Mammary epithelial cell (primary cell): ENCODE results near the gene EIF3M.

Experiments
- EZH2 ChIP-seq: IDR thresholded peaks from 2 replicates; pipeline ENCODE4 v1.6.1; 2012; ENCODE audit warnings: low read length, inconsistent platforms, borderline replicate concordance
- TF ChIP-seq, protein P1 (sequence below), 2 donors: IDR thresholded peaks in 1 of 2; conservative IDR thresholded peaks in 1 of 2; 2 replicates each; pipeline ENCODE4 v1.5.1; 2011 to 2012; ENCODE audit warnings: inconsistent platforms in 2 of 2, low read length in 2 of 2, mild to moderate bottlenecking in 2 of 2, control low read depth in 1 of 2, low read depth in 1 of 2; ENCODE audit not compliant: insufficient read depth in 1 of 2; ENCODE audit errors: extremely low read depth in 1 of 2

GRCh38 chr11:32566517-32566916, 17.1 kb upstream of the EIF3M start:
- TF ChIP-seq, protein P1, sequence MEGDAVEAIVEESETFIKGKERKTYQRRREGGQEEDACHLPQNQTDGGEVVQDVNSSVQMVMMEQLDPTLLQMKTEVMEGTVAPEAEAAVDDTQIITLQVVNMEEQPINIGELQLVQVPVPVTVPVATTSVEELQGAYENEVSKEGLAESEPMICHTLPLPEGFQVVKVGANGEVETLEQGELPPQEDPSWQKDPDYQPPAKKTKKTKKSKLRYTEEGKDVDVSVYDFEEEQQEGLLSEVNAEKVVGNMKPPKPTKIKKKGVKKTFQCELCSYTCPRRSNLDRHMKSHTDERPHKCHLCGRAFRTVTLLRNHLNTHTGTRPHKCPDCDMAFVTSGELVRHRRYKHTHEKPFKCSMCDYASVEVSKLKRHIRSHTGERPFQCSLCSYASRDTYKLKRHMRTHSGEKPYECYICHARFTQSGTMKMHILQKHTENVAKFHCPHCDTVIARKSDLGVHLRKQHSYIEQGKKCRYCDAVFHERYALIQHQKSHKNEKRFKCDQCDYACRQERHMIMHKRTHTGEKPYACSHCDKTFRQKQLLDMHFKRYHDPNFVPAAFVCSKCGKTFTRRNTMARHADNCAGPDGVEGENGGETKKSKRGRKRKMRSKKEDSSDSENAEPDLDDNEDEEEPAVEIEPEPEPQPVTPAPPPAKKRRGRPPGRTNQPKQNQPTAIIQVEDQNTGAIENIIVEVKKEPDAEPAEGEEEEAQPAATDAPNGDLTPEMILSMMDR (conservative IDR thresholded peaks at IDR 0.05 in 1 of 2, IDR thresholded peaks at IDR 0.05 in 1 of 2; ENCODE audit: extremely low read depth in 1 of 2, insufficient read depth in 1 of 2, low read depth in 1 of 2, low read length in 2 of 2), result no peak
- TF ChIP-seq EZH2, result no peak
